K562 (cell line): ENCODE results near the gene NUDCD3. TPM values are rescaled to one million over a fixed set of nuclear protein-coding genes. Genes with fewer than 3 reads are reported as not detected.

Experiments used
- ATAC-seq: fragments of 200-7000 bp; cut with Tn5 transposase; 3 replicates; pipeline ENCODE4 v1.9.1; 2020; ENCODE audit warnings: moderate library complexity
- BruUV-seq: library from RNA; stranded (reverse); fragments of 400-500 nt; replicated peaks from 2 replicates; lab custom pipeline; 2021; lab: Mats Ljungman, UMichigan
- CTCF ChIA-PET: fragments of 300-600 bp; formaldehyde crosslinking; extraction: SDS; loops from one replicate; lab custom pipeline; 2021; ENCODE audit warnings: low intra/inter-chr PET ratio; lab: Yijun Ruan, JAX
- POLR2A ChIA-PET: fragments of 300-600, 350-650 bp; sonication (Branson Sonifier 250); formaldehyde crosslinking; extraction: SDS; loops from one replicate; lab custom pipeline; 2021; ENCODE audit warnings: antibody characterized with exemption, inconsistent platforms; lab: Yijun Ruan, JAX
- DNase-seq, 4 experiments: peaks; one replicate each; pipeline versions ENCODE4 v3.0.0 to v3.0.0-alpha.2; 2011 to 2018; ENCODE audit warnings: low spot score in 3 of 4, mixed read lengths in 3 of 4; ENCODE audit errors: extremely low read depth in 1 of 4
- FAIRE-seq: peaks from 2 replicates; lab custom pipeline; 2011; peaks lifted over from hg19 to GRCh38; lab: Jason Lieb, UNC
- H2AFZ ChIP-seq: 2 replicates; pipeline ENCODE4 v1.6.0; 2011; ENCODE audit warnings: low read depth, low read length, control low read depth, inconsistent platforms
- H3K27ac ChIP-seq: fragments of 200-600 bp; 3 replicates; pipeline ENCODE4 v1.8.0; 2011; ENCODE audit warnings: low read depth, mild to moderate bottlenecking, control low read depth, inconsistent platforms, low read length, moderate library complexity, mixed read lengths; ENCODE audit errors: extremely low read depth
- H3K27me3 ChIP-seq, 2 experiments: fragments of 300-600 bp in 1 of 2; 2 replicates in 1 of 2; 3 replicates in 1 of 2; pipeline versions ENCODE4 v1.6.0 to v1.8.0; 2011; ENCODE audit warnings: inconsistent platforms in 2 of 2, low read length in 2 of 2, mild to moderate bottlenecking in 1 of 2, mixed read lengths in 1 of 2, moderate library complexity in 1 of 2; ENCODE audit not compliant: control insufficient read depth in 2 of 2, insufficient read depth in 2 of 2
- H3K36me3 ChIP-seq: fragments of 300-600 bp; 3 replicates; pipeline ENCODE4 v1.8.0; 2011; ENCODE audit warnings: mild to moderate bottlenecking, low read length, inconsistent platforms; ENCODE audit not compliant: control insufficient read depth, insufficient read depth
- H3K4me1 ChIP-seq, 2 experiments: fragments of 200-600 bp in 1 of 2; replicated peaks in 1 of 2; 2 replicates in 1 of 2; 3 replicates in 1 of 2; pipeline versions ENCODE4 v1.5.1 to v1.8.0; 2011; ENCODE audit warnings: inconsistent platforms in 2 of 2, low read length in 2 of 2, mild to moderate bottlenecking in 1 of 2, mixed read lengths in 1 of 2, moderate library complexity in 1 of 2; ENCODE audit not compliant: control insufficient read depth in 2 of 2, insufficient read depth in 2 of 2
- H3K4me2 ChIP-seq: 2 replicates; pipeline ENCODE4 v1.6.1; 2011; ENCODE audit warnings: low read length, control low read depth, inconsistent platforms, mixed read lengths; ENCODE audit not compliant: insufficient read depth
- H3K4me3 ChIP-seq: fragments of 200-600 bp; sonication (generic), shearing (Covaris generic); 2 replicates; pipeline ENCODE4 v1.5.1; 2016; ENCODE audit warnings: control low read depth, inconsistent platforms
- H3K79me2 ChIP-seq: fragments of 200-600 bp; 3 replicates; pipeline ENCODE4 v1.8.0; 2011; ENCODE audit warnings: low read length, inconsistent platforms; ENCODE audit not compliant: control insufficient read depth, insufficient read depth
- H3K9ac ChIP-seq, 2 experiments: 2 replicates each; pipeline versions ENCODE4 v1.6.0 to v1.6.1; 2011; ENCODE audit warnings: low read depth in 2 of 2, low read length in 2 of 2, control low read depth in 1 of 2, inconsistent platforms in 1 of 2, mild to moderate bottlenecking in 1 of 2, mixed read lengths in 1 of 2; ENCODE audit not compliant: insufficient read depth in 1 of 2
- H3K9me1 ChIP-seq: one replicate; pipeline ENCODE4 v1.6.0; 2011; ENCODE audit warnings: inconsistent platforms, mild to moderate bottlenecking, low read length, moderate library complexity; ENCODE audit not compliant: control insufficient read depth, insufficient read depth
- H3K9me3 ChIP-seq: replicated peaks from 2 replicates; pipeline ENCODE4 v1.5.1; 2011; ENCODE audit warnings: low read depth, low read length, inconsistent platforms; ENCODE audit not compliant: control insufficient read depth, insufficient read depth
- H4K20me1 ChIP-seq: replicated peaks from 2 replicates; pipeline ENCODE4 v1.6.1; 2011; ENCODE audit warnings: low read length, inconsistent platforms, mixed read lengths; ENCODE audit not compliant: control insufficient read depth, insufficient read depth
- DDX20 ChIP-seq: fragments of 450-650 bp; IDR thresholded peaks from 2 replicates; pipeline ENCODE4 v1.6.1; 2016; ENCODE audit warnings: missing genetic modification characterization, low read depth, mild to moderate bottlenecking, missing compliant biosample characterization, moderate library complexity
- NRF1 ChIP-seq, 2 experiments: fragments of 450-650 bp; IDR thresholded peaks in 1 of 2; conservative IDR thresholded peaks in 1 of 2; 2 replicates each; pipeline ENCODE4 v1.6.1; 2014; ENCODE audit warnings: mild to moderate bottlenecking in 2 of 2
- RBBP5 ChIP-seq: fragments of 200-600 bp; sonication (generic); IDR thresholded peaks from 2 replicates; pipeline ENCODE4 v1.6.1; 2012; ENCODE audit warnings: borderline replicate concordance, mild to moderate bottlenecking, low read length, control low read depth, inconsistent platforms; ENCODE audit not compliant: insufficient read depth, poor library complexity, severe bottlenecking
- TOE1 ChIP-seq, 2 experiments: fragments of 450-650 bp in 1 of 2; sonication (generic) in 1 of 2; formaldehyde crosslinking in 1 of 2; IDR thresholded peaks; 2 replicates each; pipeline versions ENCODE4 v1.7.1 to v1.8.0; 2016 to 2022; ENCODE audit warnings: borderline replicate concordance in 2 of 2, mild to moderate bottlenecking in 2 of 2, antibody characterized with exemption in 1 of 2, inconsistent platforms in 1 of 2, low read depth in 1 of 2, missing genetic modification reagents in 1 of 2, moderate library complexity in 1 of 2
- WGBS: fragments of 100-300 bp; shearing (Covaris generic); methylation state at CpG from one replicate; pipeline ENCODE4 v1.1.6; 2016; ENCODE audit warnings: low coverage, mixed read lengths; ENCODE audit not compliant: insufficient coverage; ENCODE audit errors: missing lambda C conversion rate; 5-methylcytosine and 5-hydroxymethylcytosine counted together
- in situ Hi-C: fragments of 300-500 bp; cut with MboI; formaldehyde crosslinking; loops from 4 replicates; pipeline ENCODE4 v1.15.0; 2018; ENCODE audit warnings: inconsistent platforms, mixed read lengths
- intact Hi-C: fragments of 100-400 bp; cut with micrococcal nuclease; formaldehyde crosslinking; loops from 2 replicates; pipeline ENCODE4 v1.14.2; 2022
- polyA plus RNA-seq, 8 experiments: library from polyadenylated mRNA; depleted of rRNA in 4 of 8; stranded (reverse) in 5 of 8; unstranded in 3 of 8; fragments of >200 nt; fragmentation: Nextera tagmentation in 2 of 8; fragmentation: Illumina TruSeq in 1 of 8; extraction: Ambion mirVana in 2 of 8; extraction: Trizol in 1 of 8; gene quantifications; 2 replicates each; pipeline versions ENCODE4 v1.2.1 to v1.2.3, GENCODE V29; 2011 to 2014; ENCODE audit warnings: inconsistent platforms in 1 of 8, missing spikeins in 1 of 8
- total RNA-seq, 7 experiments: library from RNA; depleted of rRNA in 6 of 7; stranded (reverse); fragments of >200 nt in 6 of 7; fragmentation: Illumina TruSeq in 2 of 7; extraction: Trizol in 2 of 7; gene quantifications; 2 replicates each; pipeline versions ENCODE4 v1.2.1 to v1.2.3, GENCODE V29; 2011 to 2021; ENCODE audit warnings: low replicate concordance in 1 of 7
- TF ChIP-seq, protein P1 (sequence below): fragments of 250-450 bp; sonication (Bioruptor Pico); IDR thresholded peaks from 2 replicates; pipeline ENCODE4 v1.8.0; 2021; ENCODE audit warnings: moderate library complexity, mild to moderate bottlenecking, inconsistent platforms

Gene NUDCD3
- total and polyA plus RNA-seq, 9 of the 15 experiments (the other 6 are each of a cell fraction or from before 2014, with no cell fraction given): 24.8 to 64.2 (median 42.6) TPM

DNA sequence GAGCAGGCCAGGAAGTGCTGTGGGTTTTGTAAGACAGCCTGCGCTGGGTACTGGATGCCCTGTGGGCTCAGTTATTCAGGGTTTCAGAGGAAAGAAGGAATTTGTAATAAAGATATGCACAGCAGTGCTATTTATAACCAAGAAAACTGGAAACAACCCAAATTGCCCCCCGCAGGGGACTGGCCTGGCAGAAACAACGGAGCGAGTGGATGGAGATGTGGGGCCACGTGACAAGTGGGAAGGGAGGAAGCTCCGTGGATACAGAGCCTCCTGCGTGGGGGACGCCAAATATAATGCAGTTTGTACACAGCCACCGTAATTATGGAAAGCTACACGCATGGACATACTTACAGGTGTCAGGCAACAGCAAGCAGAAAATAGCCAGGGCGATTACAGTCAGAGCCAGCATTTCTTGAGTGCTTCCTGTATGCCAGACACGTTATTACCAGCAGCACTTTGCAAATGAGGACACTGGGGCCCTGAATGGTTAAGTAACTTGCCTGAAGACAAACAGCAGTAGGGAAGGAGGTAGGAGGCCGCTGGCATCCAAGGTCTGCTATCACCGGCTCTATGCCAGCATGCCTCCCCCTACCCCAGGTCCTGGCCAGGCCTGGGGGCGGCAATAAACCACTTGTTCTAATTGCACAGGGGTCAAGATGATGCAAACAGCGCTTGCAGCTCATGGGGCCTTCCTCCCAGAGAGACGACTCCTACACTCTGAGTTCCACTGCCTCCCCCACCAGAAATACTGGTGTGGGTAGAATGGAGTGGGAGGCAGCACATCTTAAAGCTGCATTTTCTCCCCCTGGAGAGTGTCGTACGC lies 156.3 kb downstream of the NUDCD3 start (continued):
- TF ChIP-seq TOE1 (IDR thresholded peaks at IDR 0.05; ENCODE audit: borderline replicate concordance): no peak
- no peak for TF ChIP-seq TOE1 (CRISPR knock-in tag; IDR thresholded peaks at IDR 0.05; ENCODE audit: borderline replicate concordance, low read depth)

DNA sequence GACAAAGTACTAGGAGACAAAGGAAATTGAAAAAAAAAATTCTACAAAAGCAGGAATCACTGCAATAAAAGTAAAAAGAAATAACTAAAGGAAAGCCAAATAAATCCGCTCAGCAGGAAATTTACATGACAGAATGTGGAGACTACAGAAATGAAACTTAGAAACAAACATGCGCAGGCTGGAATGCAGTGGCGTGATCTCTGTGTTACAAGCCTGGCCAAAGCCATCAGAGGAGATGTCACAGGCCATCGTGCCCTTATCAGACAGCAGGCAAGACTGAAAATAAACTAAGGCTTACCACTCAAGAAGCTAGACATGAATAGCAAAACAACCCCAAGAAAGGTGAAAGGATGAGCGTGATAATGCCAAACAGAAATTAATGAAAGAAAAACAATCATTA lies 158.8 kb downstream of the NUDCD3 start:
- Histone ChIP-seq H3K36me3 (no peaks in the 10 kb centered on the region), H2AFZ (no peak overlapping the region), H4K20me1 (no peaks in the 10 kb centered on the region), H3K27ac (no peak overlapping the region), H3K4me2 (no peak overlapping the region), H3K9me1 (no peaks in the 10 kb centered on the region), H3K4me3 (no peak overlapping the region), H3K79me2 (no peaks in the 10 kb centered on the region), H3K9ac (no peak overlapping the region), H3K4me1 (peaks cover 0 to 3% of the 10 kb centered on the region in 2 experiments; a peak in 2 of 5 replicates), H3K27me3 (peaks cover 6 to 39% of the 10 kb centered on the region in 2 experiments; a peak in 4 of 5 replicates), H3K9me3 (no peaks in the 10 kb centered on the region)
- ATAC-seq (0 out of 3 replicates have a peak, but pooled peaks have one; percentile 33), FAIRE-seq (peak; percentile 52), DNase-seq (no peak)
- ChIA-PET CTCF (no interaction called here), POLR2A (no interaction called here)
- TF ChIP-seq RBBP5 (no peak), DDX20 (no peak), NRF1 (conservative IDR thresholded peaks at IDR 0.05 in 1 of 2, IDR thresholded peaks at IDR 0.05 in 1 of 2) (peak; percentile 73 to 76)
- TF ChIP-seq, protein P1, sequence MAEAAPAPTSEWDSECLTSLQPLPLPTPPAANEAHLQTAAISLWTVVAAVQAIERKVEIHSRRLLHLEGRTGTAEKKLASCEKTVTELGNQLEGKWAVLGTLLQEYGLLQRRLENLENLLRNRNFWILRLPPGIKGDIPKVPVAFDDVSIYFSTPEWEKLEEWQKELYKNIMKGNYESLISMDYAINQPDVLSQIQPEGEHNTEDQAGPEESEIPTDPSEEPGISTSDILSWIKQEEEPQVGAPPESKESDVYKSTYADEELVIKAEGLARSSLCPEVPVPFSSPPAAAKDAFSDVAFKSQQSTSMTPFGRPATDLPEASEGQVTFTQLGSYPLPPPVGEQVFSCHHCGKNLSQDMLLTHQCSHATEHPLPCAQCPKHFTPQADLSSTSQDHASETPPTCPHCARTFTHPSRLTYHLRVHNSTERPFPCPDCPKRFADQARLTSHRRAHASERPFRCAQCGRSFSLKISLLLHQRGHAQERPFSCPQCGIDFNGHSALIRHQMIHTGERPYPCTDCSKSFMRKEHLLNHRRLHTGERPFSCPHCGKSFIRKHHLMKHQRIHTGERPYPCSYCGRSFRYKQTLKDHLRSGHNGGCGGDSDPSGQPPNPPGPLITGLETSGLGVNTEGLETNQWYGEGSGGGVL (CRISPR knock-in tag): no peak
- intact Hi-C loops: no loop called here
- no TSS peak for BruUV-seq
- in situ Hi-C loops: no loop called here
- WGBS: 4% methylated on average over 5 of the region's 5 CpGs
